Measurements from ENCODE around the gene ITGAL. TPM values are rescaled to one million over a fixed set of nuclear protein-coding genes. Genes with fewer than 3 reads are reported as not detected.
"Not testable (repeated sequence)": the region's sequence is repeated elsewhere in the genome, so short reads cannot be mapped to it uniquely, and the experiment has no call there.

The ITGAL gene
- total and polyA plus RNA-seq, 3 donors from 2014 or later = 2.8 to 6.7 (median 5.0) TPM

GRCh38 chr16:30539000-30539964, 66.7 kb downstream of the ITGAL start:
- no peaks in the 10 kb centered on the region for H3K9me3 ChIP-seq
- H3K27ac ChIP-seq = no peak overlapping the region
- WGBS, 2 donors = 87 to 90% methylated on average over 8 of the region's 8 CpGs
- no peaks in the 10 kb centered on the region for H3K36me3 ChIP-seq (ENCODE audit: low read depth, missing control alignments)
- H3K4me3 ChIP-seq = no peak overlapping the region
- intact Hi-C loops (cut with DNase I; ENCODE audit: low total_unique reads) = no loop called here
- peaks cover 4% of the 10 kb centered on the region for H3K4me1 ChIP-seq
- no peaks in the 10 kb centered on the region for H3K27me3 ChIP-seq
- TF ChIP-seq CTCF (IDR thresholded peaks at IDR 0.05) (no peak), POLR2A (IDR thresholded peaks at IDR 0.05) (no peak)
- no peak for DNase-seq

GRCh38 chr16:30539986-30540526, 67.5 kb downstream of the ITGAL start:
- intact Hi-C loops (cut with DNase I; ENCODE audit: low total_unique reads); DNase-seq; H3K4me3 ChIP-seq; H3K36me3 ChIP-seq (ENCODE audit: low read depth, missing control alignments); H3K27ac ChIP-seq; H3K9me3 ChIP-seq; H3K4me1 ChIP-seq; H3K27me3 ChIP-seq: not testable (repeated sequence)
- WGBS, 2 donors = 89 to 90% methylated on average over 13 of the region's 13 CpGs

GRCh38 chr16:30540916-30541464, 68.4 kb downstream of the ITGAL start:
- H3K9me3 ChIP-seq; intact Hi-C loops (cut with DNase I; ENCODE audit: low total_unique reads); H3K27me3 ChIP-seq; H3K4me1 ChIP-seq; H3K4me3 ChIP-seq; DNase-seq; H3K27ac ChIP-seq; H3K36me3 ChIP-seq (ENCODE audit: low read depth, missing control alignments): not testable (repeated sequence)
- 85 to 87% methylated on average over 8 to 9 of the region's 9 CpGs for WGBS, 2 donors

- H3K4me3 ChIP-seq = no peak overlapping the region
- 64 to 71% methylated on average over 10 of the region's 10 CpGs for whole genome bisulfite sequencing, 2 donors
- H3K4me1 ChIP-seq = no peaks in the 10 kb centered on the region
- TF ChIP-seq POLR2A (IDR thresholded peaks at IDR 0.05) (no peak), CTCF (IDR thresholded peaks at IDR 0.05) (no peak)
- no peaks in the 10 kb centered on the region for H3K36me3 ChIP-seq (ENCODE audit: low read depth, missing control alignments)
- no peak for DNase-seq
- no peaks in the 10 kb centered on the region for H3K9me3 ChIP-seq
- H3K27ac ChIP-seq = no peak overlapping the region
- no peaks in the 10 kb centered on the region for H3K27me3 ChIP-seq
- intact Hi-C loops (cut with DNase I; ENCODE audit: low total_unique reads) = no loop called here
These were observed 69.2 kb downstream of the ITGAL start for GRCh38 chr16:30541502-30542329.

- Histone ChIP-seq H3K36me3 (ENCODE audit: low read depth, missing control alignments) (no peaks in the 10 kb centered on the region), H3K4me1 (no peaks in the 10 kb centered on the region), H3K27ac (no peak overlapping the region), H3K9me3 (no peaks in the 10 kb centered on the region), H3K27me3 (no peaks in the 10 kb centered on the region), H3K4me3 (no peak overlapping the region)
- intact Hi-C loops (cut with DNase I; ENCODE audit: low total_unique reads) = no loop called here
- TF ChIP-seq CTCF (IDR thresholded peaks at IDR 0.05) = no peak
- no peak for TF ChIP-seq POLR2A (IDR thresholded peaks at IDR 0.05)
- no peak for DNase-seq
- 70 to 80% methylated on average over 5 of the region's 5 CpGs for WGBS, 2 donors
These were observed 70.5 kb downstream of the ITGAL start for GRCh38 chr16:30543067-30543466.

Measured in testis (tissue), 3 donors.